Stimulated activated CD8-positive, alpha-beta memory T cell treated with anti-CD3 and anti-CD28 coated beads, Interleukin-4, amount 100 ng/mL, for 48 hours (primary cell): ENCODE data around the gene PRR29.
A peak's percentile ranks its signal among the peaks of the same experiment; 100 is the strongest.
"Not testable (repeated sequence)": the region's sequence is repeated elsewhere in the genome, so short reads cannot be mapped to it uniquely, and the experiment has no call there.

Experiments
- DNase-seq: peaks from one replicate; pipeline ENCODE4 v3.0.0-alpha.2; 2020

The PRR29 gene

DNA sequence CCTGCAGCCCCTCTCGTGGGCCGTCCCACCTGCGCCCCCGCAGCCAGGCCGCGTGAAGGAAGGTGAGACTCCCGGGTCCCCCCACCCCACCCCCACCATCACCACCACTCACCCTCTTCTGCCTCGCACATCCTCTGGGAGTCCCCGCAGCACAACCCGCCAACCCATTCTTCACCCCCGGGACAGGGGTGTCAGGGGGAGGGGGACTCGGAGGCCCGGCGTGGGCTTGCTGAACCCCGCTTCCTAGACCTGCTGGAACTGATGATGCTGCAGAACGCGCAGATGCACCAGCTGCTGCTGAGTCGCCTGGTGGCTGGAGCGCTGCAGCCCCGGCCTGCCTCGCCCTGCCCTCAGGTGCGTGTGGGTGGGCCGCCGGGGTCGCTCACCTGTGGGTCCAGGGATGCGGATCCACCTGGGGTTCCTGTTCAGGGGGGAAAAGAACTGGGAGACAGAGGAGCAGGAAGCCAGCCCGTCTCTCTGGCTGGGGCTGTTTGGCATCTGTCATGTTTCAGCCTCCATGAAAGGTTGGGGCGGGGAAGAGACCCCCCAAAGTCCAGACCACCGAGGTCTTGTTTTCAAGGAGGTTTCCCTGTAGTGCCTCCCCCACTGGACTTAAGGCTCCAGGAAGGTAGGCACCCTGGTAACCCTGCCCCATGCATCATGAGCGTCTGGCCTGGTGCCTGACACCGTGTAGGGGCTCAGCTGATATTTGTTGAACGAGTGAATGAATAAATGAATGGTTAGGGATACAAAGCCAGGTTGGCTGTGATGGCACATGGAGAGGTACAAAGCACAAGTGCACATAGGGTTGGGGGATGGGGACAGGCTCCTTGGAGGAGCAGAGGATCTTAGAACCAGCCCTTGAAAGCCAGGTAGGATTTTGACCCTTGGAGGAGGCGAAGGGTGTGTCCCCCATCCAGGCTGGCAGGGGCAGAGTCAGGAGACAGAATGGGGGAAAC lies 849 bp downstream of the PRR29 start:
- no peak for DNase-seq

DNA sequence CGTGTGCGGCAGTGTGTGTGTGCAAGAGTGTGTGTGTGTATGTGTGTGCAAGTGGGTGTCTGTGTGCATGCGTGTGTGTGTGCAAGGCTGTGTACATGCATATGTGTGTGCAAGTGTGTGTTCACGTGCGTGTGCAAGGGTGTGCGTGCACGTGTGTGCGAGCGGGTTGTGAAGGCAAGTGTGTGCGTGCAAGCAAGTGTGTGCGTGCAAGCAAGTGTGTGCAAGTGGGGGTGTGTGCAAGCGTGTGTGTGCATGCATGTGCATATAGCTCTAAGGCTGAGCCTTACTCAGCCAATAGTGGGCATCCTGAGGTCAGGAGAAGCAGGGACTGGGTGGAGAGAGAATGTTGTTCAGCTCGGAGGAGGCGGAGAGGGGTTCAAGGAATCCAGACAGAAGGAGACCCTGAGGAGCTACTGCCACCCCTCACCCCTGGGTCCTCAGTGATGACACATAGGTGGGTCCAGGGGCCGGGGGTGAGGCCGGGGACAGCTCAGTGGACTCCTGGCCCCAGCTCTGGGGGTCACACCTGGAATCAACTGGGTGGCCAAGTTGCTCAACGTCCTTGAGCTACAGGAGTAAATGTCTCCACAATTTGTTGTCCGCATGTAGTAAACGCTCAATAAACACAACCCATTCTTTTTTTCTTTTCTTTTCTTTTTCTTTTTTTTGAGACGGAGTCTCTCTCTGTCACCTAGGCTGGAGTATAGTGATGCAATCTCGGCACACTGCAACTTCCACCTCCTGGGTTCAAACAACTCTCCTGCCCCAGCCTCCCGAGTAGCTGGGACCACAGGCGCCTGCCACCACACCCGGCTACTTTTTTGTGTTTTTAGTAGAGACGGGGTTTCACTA lies 1.8 kb downstream of the PRR29 start:
- no peak for DNase-seq

DNA sequence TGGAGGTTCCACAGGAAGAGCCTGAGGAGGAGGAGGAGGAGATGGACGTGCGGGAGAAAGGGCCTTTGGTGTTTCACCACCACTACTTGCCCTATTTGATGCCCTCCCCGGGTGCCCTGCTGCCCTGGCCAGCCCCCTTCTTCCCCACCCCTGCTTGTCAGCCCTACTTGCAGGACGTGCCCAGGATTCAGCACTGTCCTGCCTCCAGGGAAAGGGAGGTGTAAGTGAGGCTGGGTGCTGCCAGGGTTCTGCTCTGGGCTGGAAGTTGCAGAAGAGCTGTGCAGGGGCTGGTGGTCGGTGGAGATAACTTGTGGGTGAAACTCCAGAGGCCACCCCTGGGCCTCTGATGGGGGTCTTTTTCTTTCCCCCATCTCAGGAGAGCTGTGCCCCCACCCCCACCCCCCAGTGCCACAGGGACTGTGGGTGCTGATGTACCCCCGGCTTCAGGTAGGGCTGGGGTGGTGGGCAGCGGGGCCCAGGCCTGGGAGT lies 3.0 kb downstream of the PRR29 start:
- no peak for DNase-seq

DNA sequence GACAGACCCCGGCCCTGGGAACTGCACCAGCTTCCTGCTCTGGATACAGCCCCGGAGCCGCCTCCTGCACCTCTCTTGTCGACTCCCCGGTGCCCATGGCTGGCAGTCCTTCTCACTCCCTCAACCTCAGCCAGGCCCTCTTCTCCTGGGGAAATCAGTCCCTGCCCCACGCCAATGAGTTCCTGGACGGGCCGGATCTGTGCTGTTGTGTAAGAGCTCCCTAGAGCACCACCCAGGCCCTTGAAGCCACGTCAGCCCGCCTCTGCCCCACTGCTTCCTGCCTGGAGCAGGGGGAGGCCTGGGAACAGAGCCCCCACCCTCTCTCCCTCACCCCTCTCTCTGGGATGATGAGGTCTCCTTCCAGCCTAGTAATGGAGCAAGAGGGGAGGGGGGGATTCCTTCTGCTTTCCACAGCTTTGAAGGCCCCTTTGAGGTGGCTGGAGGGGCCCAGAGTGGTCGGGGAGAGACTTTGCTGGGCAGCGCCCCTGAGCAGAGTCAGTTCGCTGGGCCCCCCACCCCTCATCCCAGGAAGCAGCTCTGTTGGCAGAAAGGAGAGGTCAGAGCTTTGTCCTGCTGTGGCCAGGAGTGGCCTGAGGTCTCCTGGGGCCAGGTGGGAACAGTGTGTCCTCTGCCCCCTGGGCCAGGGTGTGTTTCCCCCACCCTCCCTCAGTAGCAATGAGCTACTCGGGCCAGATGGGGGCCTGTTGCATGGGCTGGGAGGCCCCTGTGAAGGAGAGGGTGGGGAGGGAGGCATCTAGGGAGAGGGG lies 3.8 kb downstream of the PRR29 start:
- no peak for DNase-seq

DNA sequence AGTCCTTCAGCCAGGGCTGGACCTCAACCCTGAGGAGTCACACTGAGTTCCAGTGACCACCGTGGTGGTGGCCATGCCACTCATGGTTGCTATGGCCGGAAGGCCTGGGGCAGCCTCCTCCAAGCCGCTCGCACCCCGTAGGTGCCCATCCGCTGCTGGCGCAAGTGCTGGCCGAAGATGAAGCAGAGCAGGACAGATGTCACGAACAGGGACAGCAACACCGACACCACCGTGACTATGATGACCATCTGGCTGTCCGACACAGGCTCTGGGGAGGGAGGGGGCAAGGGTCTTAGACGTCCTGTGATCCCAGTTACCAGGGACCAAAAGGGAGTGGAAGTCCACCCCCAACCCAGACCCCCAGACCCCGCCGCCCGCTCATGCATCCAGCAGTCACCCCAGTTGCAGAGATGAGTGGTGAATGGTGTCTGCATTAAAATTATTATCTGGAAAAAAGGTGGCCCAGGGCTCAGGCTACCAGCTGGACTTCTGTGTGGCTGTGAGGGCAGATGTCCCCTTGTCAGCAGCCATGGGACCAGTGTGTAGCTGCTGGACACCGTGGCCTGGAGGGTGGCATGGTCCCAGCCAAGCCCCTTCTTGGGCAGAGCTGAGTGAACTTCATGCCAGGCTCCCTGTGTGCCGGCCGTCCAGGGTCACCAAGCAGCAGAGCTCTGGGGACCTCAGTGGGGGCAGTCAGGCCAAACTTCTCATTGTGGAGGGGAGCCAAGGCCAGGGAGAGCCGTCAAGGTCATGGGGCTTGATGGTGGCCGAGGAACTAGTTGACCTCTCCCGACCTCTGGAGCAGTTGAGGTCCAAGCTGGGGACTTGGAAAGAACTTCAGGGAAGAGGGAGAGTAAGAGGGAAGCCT lies 4.7 kb downstream of the PRR29 start:
- no peak for DNase-seq

DNA sequence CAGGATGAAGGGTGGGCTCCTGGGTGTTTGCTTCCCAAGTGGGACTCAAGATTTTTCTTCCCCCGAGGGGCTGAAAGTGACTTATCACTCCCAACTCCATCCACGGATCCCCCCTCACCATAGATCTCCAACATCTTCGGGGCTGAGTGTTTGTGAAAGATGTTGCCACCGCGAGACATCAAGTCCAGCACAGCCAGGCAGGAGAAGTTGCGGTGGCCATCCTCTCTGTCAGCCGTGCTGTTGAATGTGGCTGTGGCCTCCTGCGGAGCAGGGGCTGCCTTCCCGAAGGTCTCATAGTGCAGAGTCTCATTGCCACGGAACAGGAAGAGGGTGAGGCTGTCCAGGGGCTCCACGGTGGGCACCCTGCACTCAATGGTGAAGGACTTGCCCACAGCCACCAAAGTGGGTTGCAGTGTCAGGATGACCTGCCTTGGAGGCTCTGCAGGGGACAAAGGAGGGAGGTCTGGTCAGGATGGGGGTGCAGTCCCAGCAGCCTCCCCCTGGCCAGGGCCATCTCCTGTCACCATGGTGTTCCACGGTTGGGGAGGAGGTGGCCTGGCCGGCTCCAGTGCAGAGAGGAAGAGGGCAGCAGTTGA lies 5.5 kb downstream of the PRR29 start:
- DNase-seq, result no peak

DNA sequence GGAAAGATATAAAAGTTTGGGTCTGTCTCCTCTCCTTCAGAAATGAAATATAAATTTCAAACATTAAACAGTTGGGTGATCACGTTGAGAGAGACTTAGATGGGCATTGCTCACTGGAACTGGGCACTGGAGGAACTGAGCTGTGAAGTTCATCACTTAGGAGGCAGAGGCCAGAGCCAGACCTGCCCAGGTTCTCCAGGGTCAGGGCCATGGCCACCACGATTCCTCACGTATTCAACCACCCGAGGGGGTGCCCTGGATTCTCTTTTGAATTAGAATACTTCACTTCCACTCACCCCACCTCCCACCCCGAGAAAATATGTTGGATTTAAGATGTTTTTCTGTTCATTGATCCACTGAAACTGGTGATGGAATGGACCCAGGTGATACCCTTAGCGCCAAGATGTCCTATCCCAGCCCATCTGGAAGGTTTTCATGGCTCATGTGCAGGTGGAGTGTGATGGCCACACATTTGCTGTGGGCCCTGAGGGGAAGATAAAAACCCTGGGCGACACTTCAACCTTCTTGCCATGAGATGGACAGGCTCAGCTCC lies 6.1 kb downstream of the PRR29 start:
- DNase-seq, result no peak

DNA sequence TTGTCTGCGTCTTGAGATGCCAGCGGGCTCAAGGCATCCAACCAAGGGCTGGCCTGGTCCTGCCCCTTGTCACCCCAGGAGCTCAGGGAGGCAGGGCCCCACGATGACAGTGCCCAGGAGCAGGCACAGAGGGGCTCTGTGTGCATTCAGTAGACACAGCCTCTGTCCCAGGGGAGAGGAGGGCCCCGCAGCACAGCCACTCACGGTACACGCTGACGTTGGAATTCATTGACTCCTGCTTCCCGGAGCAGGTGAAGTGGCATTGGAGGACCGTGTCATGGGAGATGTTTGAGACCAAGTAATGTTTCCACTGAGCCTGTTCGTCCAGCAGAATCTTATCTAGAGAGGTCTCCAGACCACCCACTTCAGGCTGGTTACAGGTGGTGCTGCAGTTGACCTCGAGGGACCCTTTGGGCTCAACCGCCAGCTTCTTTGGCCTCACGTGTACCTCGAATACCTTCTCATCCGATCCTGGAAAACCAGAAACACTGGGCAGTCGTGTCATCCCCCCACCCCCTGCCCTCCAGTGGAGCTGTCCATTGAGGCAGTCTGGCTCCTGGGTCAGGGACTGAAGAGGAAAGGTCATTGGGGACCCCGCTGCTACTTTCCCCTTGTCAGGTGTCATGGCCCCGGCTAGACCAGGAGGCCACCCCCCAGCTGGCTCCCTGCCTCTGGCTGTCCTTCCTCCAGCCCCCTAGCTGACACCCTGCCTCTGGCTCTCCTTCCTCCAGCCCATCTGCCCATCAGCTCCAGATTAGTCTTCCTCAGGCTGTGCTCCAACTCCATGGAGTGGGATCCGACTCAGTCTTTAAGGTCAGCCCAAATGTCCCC lies 7.0 kb downstream of the PRR29 start:
- no peak for DNase-seq

DNA sequence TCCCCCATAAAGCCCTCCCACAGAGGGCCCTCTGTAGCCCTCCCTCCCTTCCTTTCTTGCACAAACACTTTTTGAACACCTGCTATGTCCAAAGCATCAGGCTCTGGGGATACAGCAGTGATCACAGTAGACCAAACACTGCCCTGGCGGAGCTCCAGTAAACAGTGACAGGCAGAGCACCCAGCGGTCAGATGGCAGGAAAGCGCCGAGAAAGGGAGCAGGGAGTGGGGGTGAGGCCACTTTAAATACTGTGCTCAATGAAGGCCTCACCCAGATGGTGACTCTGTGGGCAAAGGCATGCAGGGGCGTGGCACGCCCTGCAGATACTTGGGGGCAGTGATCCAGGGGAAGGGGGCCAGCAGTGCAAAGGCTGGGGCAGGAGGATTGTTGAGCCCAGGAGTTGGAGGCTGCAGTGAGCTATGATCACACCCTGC lies 7.6 kb downstream of the PRR29 start:
- no peak for DNase-seq

DNA sequence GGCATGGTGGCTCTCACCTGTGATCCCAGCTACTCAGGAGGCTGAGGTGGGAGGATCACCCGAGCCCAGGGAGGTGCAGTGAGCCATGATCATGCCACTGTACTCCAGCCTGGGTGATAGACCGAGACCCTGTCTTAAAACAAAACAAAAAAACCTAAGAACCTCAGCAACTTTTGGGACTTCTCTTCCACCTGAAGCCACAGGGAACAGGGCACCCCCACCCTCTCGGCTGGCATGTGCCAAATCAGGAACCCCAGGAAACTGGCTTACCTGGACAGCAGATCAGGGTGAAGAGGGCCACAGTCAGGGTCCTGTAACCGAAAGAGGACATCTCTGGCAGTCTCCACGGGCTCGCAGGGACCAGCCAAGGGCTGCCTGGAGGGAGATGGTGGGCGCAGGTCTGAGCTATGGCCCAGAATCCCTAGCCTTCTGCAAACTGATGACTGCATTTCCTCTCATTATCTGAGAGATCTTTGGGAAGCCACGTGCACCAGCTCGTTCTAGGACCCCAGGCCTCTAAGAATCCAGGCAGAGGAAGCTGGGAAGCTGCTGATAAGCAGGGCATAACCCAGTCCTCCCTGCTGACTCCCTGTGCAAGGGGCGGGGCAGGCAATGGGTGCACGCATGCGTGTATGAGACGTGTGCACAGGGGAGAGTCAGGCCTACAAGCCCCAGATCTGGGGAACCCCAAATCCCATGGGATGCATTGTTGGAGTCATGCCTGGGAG lies 8.4 kb downstream of the PRR29 start:
- DNase-seq, result no peak

DNA sequence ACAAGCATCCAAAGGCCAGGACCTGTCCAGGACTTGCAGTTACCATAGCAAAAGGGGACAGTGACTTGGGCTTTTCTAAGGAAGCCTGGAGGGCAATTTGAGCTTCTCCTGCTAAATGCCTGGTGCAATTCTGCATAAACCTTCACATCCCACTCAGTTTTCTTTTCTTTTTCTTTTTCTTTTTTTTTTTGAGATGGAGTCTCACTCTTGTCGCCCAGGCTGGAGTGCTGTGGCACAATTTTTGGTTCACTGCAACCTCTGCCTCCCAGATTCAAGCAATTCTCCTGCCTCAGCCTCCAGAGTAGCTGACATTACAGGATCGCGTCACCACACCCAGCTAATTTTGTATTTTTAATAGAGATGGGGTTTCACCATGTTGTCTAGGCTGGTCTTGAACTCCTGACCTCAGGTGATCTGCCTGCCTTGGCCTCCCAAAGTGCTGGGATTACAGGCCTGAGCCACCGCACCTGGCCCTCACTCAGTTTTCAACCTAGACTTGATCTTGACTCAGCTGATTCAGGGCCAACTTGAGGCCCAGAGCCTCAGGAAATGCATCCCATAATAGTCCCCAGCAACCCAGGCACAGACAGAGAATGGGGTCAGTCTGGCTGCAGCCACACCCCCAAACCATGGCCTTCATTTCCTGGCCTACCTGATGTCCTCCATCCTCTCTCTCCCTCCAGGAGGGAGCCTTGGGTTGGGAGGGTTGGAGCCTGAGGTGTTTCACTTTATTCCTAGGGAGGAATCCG lies 9.1 kb downstream of the PRR29 start:
- not testable (repeated sequence) for DNase-seq

DNA sequence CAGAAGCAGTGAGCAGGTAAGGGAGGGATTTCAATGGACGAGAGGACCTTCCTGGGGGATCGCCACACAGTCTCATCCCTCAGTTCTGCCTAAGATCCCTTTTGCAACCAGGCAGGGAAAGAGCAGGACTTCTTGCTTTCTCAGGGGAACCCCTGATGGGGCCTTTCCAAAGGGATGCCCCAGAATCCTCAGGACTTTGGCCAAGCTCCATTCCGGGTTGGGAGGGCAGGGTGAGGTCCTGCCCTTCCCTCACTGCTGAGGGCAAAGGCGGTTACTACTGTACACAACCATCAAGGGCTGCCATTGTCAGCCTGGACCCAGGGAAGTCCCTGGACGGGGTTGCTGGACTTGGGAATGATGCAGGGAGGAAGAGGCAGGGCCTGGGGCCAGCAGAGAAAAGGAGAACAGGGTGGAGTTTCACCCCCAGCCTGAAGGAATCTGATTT lies 9.7 kb downstream of the PRR29 start:
- no peak for DNase-seq

DNA sequence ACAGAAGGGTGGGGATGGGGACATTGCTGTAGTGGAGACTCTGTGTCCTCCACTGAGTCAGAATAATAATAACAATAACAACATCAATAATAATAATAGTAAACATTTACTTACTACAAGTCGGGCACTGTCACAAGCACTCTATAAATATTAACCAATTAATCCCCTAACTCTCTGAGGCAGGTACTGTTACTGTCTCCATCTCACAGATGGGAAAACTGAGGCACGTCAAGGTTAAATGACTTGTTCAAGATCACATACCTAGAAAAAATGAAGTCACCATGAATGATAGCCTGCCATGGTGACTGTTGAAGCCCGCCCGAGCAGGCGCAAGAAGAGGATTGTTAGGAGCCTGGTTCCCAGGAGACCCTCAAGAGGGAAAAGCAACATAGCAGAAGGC lies 10.2 kb downstream of the PRR29 start:
- DNase-seq, result peak; percentile 10

DNA sequence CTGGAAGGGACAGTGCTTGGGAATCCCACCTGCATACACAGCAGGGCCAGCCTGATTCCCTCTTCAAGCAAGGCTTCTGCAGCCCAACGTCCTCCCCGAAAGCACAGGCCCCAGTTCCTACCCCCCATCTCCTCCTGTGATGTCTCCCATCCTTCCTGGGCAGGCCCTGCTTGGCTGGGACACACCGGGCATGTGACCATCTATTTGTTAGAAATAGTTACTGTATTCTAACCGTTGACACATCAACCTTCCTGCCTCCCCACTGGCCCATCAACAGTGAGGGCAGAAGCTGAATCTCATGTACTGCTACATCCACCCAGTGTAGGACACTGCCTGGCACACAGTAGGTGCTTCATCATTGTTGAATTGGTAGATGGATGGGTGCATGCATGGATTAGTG lies 10.7 kb downstream of the PRR29 start:
- DNase-seq, result peak; percentile 18

DNA sequence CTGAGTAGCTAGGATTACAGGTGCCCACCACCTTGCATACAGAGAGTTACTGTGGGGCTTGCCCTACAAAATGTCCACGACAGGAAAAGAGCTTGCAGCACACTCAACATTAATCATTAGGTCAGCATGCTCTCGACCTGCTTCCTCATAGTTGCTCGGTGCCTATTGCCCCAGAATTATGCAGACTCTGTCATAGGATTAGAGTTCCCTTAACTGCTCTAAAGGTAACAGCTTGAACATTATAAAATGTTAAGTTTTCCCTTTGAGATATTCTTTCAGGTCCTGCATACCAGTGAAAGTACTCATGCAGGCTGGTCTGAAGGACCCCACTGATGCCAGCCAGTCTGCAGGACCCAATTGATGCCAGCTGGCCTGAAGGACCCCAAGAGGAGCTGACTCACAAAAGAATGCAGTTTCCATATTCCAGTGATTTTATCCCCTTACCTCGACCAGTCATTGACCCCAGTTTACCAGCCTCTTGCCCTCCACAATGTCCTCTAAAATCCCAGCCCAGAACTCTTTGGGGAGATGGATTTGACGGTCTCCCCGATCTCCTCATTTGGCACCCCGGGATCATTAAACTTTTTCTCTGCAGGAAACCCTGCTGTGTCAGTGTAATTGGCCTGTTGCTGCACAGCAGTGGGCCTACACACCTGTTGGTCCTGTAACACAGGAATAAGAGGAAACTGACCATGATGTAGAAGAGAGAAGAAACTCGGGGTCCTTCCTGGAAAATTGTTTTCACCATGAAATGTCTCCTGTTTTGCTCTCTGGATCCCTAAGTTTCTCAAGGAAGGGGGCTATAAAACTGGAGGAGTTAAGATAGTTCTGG lies 11.6 kb downstream of the PRR29 start:
- DNase-seq, result peak; percentile 17

DNA sequence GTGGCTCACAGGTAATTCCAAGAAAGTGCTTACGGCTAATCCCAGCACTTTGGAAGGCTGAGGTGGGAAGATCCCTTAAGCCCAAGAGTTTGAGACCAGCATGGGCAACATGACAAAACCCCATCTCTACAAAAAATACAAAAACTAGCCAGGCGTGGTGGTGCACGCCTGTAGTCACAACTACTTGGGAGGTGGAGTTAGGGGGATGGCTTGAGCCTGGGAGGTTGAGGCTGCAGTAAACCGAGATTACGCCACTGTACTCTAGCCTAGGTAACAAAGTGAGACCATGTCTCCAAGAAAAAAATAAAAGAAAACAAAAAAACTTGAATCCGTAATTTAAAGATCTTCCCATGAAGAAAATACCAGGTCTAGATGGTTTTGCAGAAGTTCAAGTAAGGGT lies 17.3 kb downstream of the PRR29 start:
- peak; percentile 17 for DNase-seq

DNA sequence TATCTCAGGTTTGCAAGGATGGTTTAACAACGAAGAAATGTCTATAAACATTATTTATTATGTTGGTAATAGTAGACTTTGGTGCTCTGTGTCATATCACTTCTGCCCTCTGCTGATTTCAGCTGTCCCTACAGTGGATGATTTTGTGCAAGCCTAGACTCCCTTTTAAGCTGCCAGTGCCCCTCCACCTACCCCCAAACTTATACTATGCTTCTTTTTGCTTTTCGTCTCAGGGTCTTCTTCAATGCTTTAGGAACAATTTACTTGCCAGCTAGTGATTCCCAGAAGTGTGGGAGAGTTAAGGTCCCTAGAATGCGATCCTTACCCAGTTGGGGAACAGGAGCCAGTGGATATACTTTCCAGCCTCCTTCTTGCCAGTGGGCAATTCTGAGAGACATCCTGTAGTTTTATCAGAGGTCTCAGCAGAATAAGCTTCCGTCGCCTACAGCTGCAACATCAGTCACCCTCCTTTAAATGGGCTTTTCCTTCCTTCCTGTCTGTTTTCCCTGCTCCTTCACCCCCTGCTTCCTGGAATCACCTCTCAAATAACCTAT lies 18.2 kb downstream of the PRR29 start:
- DNase-seq, result peak; percentile 24
